Upper lobe of left lung (tissue), 4 donors: ENCODE data around the gene KDM3A.

Experiments
- EP300 ChIP-seq, 4 donors: sonication (generic); formaldehyde crosslinking; IDR thresholded peaks; one replicate each; pipeline ENCODE4 v1.5.1; 2017; ENCODE audit warnings: antibody characterized with exemption in 4 of 4, control low read depth in 2 of 4
- POLR2A ChIP-seq, 4 donors: fragments of 450-650 bp; IDR thresholded peaks; one replicate each; pipeline ENCODE4 v1.5.1; 2016 to 2017; ENCODE audit warnings: antibody characterized with exemption in 4 of 4, mild to moderate bottlenecking in 2 of 4
- POLR2AphosphoS5 ChIP-seq, 2 donors: sonication (generic); formaldehyde crosslinking; IDR thresholded peaks; one replicate each; pipeline ENCODE4 v1.5.1; 2017; ENCODE audit warnings: antibody characterized with exemption in 2 of 2
- TF ChIP-seq, protein P1 (sequence below), 6 experiments: fragments of 450-650 bp in 4 of 6; fragments of 200-600 bp in 2 of 6; sonication (generic) in 2 of 6; IDR thresholded peaks; one replicate each; pipeline ENCODE4 v1.5.1; 2016 to 2019; ENCODE audit warnings: antibody characterized with exemption in 6 of 6

DNA sequence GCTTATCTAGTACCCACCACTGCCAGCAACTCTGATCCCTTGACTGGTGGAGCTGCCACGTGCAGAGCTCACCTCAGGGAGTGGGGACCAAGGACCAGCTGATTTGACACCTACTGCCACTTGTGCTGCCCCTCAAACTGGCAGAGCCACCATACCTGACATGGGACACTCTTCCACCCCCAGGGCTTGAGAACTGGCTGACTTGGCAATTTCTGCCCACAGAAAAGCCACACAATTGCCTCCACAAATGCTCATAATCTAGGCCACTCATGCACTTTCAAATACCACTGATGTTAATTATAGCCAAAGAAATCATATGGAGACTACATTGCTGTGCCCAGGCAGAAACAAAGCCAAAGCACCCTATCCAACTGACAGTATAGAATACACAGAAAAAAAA is 11.8 kb upstream of the KDM3A start:
- TF ChIP-seq, protein P1, sequence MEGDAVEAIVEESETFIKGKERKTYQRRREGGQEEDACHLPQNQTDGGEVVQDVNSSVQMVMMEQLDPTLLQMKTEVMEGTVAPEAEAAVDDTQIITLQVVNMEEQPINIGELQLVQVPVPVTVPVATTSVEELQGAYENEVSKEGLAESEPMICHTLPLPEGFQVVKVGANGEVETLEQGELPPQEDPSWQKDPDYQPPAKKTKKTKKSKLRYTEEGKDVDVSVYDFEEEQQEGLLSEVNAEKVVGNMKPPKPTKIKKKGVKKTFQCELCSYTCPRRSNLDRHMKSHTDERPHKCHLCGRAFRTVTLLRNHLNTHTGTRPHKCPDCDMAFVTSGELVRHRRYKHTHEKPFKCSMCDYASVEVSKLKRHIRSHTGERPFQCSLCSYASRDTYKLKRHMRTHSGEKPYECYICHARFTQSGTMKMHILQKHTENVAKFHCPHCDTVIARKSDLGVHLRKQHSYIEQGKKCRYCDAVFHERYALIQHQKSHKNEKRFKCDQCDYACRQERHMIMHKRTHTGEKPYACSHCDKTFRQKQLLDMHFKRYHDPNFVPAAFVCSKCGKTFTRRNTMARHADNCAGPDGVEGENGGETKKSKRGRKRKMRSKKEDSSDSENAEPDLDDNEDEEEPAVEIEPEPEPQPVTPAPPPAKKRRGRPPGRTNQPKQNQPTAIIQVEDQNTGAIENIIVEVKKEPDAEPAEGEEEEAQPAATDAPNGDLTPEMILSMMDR (IDR thresholded peaks at IDR 0.05) = no peak
- TF ChIP-seq POLR2A (IDR thresholded peaks at IDR 0.05) = no peak
- no peak for TF ChIP-seq POLR2AphosphoS5 (IDR thresholded peaks at IDR 0.05)
- TF ChIP-seq EP300 (IDR thresholded peaks at IDR 0.05) = no peak
